Ovary (tissue), 3 donors: ENCODE data around the gene GPATCH1.
A peak's percentile ranks its signal among the peaks of the same experiment; 100 is the strongest.

ENCODE experiments used
- CTCF ChIP-seq, 3 donors: fragments of 450-650 bp in 2 of 3; fragments of 200-600 bp in 1 of 3; IDR thresholded peaks; one replicate each; pipeline versions ENCODE4 v1.5.1 to v1.8.0; 2016 to 2022; ENCODE audit warnings: antibody characterized with exemption in 3 of 3, mild to moderate bottlenecking in 1 of 3
- EP300 ChIP-seq: sonication (generic); formaldehyde crosslinking; IDR thresholded peaks from one replicate; pipeline ENCODE4 v1.6.1; 2017; ENCODE audit warnings: antibody characterized with exemption
- donor health status: DM: no; HTN: no; CAD: no.

GRCh38 chr19:33143897-33144405 lies 63.0 kb downstream of the GPATCH1 start:
- TF ChIP-seq CTCF (IDR thresholded peaks at IDR 0.05) (peak; percentile 78 to 84 (median 81)), EP300 (no peak)
